ENCODE results near the gene STK24. TPM values are rescaled to one million over a fixed set of nuclear protein-coding genes. Genes with fewer than 3 reads are reported as not detected.

STK24 gene
- total and polyA plus RNA-seq, 2 of the 8 experiments (the other 6 are each of a cell fraction or from before 2014, with no cell fraction given): 62.8 to 143 TPM

DNA sequence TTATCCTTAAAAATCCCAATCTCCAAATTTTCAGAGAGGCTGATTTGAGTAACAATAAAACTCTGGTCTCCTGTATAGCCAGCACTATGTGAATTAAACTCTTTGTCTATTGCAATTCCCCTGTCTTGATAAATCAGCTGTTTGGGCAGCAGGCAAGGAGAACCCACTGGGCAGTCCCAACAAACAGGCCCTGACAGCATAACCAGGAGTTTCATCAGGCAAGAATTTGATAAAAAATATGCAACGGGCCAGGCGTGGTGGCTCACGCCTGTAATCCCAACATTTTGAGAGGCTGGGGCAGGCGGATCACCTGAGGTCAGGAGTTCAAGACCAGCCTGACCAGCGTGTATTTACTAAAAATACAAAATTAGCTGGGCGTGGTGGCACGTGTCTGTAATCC lies 42.1 kb downstream of the STK24 start (continued):
- TF ChIP-seq, protein P1, sequence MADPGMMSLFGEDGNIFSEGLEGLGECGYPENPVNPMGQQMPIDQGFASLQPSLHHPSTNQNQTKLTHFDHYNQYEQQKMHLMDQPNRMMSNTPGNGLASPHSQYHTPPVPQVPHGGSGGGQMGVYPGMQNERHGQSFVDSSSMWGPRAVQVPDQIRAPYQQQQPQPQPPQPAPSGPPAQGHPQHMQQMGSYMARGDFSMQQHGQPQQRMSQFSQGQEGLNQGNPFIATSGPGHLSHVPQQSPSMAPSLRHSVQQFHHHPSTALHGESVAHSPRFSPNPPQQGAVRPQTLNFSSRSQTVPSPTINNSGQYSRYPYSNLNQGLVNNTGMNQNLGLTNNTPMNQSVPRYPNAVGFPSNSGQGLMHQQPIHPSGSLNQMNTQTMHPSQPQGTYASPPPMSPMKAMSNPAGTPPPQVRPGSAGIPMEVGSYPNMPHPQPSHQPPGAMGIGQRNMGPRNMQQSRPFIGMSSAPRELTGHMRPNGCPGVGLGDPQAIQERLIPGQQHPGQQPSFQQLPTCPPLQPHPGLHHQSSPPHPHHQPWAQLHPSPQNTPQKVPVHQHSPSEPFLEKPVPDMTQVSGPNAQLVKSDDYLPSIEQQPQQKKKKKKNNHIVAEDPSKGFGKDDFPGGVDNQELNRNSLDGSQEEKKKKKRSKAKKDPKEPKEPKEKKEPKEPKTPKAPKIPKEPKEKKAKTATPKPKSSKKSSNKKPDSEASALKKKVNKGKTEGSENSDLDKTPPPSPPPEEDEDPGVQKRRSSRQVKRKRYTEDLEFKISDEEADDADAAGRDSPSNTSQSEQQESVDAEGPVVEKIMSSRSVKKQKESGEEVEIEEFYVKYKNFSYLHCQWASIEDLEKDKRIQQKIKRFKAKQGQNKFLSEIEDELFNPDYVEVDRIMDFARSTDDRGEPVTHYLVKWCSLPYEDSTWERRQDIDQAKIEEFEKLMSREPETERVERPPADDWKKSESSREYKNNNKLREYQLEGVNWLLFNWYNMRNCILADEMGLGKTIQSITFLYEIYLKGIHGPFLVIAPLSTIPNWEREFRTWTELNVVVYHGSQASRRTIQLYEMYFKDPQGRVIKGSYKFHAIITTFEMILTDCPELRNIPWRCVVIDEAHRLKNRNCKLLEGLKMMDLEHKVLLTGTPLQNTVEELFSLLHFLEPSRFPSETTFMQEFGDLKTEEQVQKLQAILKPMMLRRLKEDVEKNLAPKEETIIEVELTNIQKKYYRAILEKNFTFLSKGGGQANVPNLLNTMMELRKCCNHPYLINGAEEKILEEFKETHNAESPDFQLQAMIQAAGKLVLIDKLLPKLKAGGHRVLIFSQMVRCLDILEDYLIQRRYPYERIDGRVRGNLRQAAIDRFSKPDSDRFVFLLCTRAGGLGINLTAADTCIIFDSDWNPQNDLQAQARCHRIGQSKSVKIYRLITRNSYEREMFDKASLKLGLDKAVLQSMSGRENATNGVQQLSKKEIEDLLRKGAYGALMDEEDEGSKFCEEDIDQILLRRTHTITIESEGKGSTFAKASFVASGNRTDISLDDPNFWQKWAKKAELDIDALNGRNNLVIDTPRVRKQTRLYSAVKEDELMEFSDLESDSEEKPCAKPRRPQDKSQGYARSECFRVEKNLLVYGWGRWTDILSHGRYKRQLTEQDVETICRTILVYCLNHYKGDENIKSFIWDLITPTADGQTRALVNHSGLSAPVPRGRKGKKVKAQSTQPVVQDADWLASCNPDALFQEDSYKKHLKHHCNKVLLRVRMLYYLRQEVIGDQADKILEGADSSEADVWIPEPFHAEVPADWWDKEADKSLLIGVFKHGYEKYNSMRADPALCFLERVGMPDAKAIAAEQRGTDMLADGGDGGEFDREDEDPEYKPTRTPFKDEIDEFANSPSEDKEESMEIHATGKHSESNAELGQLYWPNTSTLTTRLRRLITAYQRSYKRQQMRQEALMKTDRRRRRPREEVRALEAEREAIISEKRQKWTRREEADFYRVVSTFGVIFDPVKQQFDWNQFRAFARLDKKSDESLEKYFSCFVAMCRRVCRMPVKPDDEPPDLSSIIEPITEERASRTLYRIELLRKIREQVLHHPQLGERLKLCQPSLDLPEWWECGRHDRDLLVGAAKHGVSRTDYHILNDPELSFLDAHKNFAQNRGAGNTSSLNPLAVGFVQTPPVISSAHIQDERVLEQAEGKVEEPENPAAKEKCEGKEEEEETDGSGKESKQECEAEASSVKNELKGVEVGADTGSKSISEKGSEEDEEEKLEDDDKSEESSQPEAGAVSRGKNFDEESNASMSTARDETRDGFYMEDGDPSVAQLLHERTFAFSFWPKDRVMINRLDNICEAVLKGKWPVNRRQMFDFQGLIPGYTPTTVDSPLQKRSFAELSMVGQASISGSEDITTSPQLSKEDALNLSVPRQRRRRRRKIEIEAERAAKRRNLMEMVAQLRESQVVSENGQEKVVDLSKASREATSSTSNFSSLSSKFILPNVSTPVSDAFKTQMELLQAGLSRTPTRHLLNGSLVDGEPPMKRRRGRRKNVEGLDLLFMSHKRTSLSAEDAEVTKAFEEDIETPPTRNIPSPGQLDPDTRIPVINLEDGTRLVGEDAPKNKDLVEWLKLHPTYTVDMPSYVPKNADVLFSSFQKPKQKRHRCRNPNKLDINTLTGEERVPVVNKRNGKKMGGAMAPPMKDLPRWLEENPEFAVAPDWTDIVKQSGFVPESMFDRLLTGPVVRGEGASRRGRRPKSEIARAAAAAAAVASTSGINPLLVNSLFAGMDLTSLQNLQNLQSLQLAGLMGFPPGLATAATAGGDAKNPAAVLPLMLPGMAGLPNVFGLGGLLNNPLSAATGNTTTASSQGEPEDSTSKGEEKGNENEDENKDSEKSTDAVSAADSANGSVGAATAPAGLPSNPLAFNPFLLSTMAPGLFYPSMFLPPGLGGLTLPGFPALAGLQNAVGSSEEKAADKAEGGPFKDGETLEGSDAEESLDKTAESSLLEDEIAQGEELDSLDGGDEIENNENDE (IDR thresholded peaks at IDR 0.05; ENCODE audit: insufficient replicate concordance, low read length): no peak
- TF ChIP-seq, protein P2, sequence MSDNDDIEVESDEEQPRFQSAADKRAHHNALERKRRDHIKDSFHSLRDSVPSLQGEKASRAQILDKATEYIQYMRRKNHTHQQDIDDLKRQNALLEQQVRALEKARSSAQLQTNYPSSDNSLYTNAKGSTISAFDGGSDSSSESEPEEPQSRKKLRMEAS (IDR thresholded peaks at IDR 0.05): no peak
